Putamen (tissue), 1 donor: ENCODE measurements around the gene KCNN3.

Experiments used
- DNase-seq: peaks from one replicate; pipeline ENCODE4 v3.0.0-alpha.2; 2016; ENCODE audit warnings: low spot score

Gene KCNN3

GRCh38 chr1:154726896-154727753 is 143.0 kb downstream of the KCNN3 start:
- no peak for DNase-seq

- DNase-seq, result no peak
Observed at GRCh38 chr1:154726443-154726842, 143.6 kb downstream of the KCNN3 start.

- DNase-seq, result no peak
Observed at GRCh38 chr1:154725865-154726264, 144.2 kb downstream of the KCNN3 start.

DNA sequence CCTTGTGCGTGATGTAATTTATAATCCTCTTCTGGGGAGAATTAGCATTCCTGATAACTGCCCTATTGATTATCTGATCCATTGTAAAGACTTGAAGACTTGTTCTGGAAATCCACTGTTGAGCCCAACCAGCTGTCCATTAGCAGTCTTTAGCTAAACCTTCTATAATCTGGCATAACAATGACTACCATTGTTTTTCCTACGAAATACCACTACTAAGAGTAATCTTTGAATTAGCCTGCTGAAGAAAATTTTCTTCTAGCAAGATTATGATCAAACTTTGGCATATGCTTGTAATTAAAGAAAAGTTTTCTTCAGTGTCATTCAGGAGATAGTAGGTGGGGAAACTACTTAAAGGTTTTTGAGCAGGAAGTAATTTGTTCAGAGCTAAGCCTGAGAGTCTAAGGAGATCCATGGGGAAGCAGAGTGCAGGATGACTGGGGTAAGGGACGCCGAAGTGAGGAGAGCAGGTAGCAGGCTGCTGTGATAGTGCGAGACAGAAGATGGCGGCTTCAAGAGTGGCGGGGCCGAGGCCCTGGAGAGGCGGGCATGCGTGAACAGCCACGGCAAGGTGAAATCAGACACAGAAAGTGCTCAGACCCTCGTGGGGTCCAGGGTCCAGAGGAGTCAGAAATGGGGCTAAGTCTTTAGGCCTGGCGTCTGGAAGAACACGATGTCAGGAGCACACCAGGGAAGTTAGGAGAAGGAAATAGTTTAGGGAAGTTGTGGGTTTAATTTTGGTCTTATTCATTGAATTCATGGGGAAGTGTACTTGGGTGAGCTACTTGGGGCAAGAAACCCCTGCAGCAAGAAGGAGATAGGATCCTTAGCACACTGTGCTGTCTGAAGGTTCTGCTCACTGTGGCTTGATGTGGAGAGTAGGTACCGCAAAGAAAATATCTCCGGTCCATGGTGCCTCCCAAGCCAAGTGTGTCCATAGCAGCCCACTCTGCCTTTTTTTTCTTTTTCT is 149.5 kb downstream of the KCNN3 start:
- DNase-seq, result no peak

DNA sequence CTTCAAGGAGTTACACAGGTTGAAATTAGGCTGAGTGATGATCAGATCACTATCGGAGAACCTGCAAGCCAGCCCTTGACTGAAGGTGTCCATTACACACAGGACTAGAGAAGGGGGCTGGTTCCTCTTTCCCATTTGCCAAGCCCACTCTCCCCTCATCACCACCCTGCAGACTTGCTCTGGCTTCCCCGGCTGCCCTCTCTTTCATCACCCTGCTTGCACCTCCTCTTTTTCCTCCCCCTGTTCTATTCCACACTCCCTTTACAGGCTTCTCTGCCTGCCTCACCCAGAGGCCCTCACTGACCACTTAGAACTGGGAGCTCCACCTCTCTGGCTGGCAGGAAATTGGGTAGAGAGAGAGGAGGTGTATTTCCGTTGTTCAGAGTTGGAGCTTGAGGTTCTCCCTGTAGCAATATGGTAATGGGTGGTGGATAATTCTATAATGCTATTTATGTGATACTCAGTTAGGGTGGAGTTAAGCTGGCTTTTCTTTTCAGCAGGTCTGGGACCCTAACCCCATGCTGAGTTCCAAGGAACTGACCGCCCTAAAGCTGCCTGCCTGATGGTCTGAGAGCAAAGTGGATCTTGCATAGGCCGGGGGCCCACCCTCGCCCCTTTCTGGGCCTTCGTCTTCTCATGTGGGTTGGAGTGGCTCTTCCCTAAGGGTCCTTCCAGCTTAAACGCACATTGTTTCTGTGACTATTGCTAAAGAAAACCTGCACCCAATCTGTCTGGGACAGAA is 150.3 kb downstream of the KCNN3 start:
- DNase-seq, result no peak

GRCh38 chr1:154718566-154718965 is 151.5 kb downstream of the KCNN3 start:
- DNase-seq, result no peak

DNA sequence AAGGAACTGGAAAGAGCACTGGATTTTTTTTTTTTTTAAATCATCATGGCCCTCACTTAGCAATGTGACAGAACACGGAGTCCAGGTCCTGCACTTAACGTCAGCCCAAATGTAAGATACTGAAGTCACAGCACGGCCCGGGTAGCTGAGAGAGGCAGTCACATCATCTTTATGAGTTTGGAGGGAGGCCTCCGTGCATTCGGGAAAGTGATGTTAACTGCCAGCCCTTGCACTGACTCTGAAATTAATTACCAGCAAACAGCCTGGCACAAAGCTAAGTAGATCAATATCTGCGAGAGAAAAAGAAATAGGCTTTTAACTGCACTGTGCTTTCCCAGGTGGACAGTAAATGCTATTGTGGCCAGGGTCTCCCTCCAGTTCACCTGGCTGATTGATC is 152.6 kb downstream of the KCNN3 start:
- no peak for DNase-seq

DNA sequence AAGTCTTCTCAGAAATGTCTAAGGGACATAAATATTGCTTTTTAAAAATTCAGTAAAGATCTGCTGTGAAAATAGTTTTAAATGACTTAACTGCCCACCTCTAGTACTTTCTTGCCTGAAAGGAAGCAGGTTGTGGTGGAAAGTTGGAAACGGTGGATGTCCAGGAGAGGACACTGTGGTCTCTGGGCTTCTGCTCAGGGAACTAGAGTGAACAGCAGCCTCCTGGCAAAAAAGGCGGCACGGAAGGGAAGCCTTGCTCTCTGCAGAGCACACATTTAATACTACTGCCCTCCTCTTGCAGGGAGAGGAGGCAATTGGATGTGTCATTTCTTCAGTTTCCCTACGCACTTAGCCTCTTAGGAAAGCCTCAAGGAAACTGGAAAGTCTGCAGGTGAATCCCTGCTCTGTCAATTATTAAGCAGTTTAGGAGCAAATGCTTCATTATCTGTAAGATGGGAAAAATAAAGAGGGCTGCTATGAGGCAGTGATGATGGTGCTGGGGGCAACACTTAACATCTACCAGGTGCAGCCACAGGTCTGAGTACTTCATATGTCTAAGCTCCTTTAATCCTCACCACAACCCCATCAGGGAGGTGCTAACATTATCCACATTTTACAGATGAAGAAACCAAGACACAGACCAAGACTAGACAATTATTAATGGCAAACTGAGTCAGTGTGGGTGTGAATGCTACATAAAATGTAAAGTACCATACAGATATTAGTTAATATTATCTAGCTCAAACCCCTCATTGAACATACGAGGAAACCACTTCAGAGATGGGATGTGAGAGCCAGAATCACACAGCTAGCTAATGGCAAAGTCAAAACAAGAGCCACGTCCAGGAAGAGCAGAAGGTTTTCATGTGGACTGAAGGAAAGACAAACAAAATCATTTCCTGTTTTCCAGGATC is 153.2 kb downstream of the KCNN3 start:
- DNase-seq, result no peak

DNA sequence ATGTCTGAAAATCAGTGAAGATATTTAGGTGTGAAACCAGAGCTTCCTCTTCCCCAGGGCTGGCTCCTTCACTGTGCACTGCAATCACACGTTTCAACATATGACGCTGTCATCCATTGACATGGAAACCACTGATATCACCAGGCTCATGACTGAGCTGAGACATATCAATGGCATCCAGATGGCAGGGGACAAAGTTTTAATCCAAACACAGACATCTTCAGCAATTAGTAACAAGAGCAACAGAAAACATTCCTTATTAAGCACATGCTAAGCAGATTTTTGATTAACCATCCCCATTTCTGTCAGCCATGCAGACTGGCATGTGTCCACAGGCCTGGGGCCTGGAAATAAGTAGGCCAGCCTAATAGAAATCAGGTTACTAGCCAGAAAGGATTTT is 154.1 kb downstream of the KCNN3 start:
- no peak for DNase-seq

DNA sequence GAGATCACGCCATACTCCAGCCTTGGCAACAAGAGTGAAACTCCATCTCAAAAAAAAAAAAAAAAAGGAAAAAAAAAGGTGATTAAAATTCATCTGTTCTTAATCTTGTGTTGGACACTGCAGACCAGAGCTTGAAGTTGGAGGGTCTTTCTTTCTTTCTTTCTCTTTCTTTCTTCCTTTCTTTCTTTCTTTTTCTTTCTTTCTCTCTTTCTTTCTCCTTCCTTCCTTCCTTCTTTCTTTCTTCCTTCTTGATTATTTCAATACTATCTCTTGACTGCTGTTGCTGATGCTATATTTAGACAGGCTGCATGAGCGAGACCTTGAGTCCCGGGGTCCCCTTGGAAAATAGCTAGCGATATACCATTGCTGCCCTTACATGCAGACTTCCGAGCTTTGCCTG is 154.7 kb downstream of the KCNN3 start:
- no peak for DNase-seq

DNA sequence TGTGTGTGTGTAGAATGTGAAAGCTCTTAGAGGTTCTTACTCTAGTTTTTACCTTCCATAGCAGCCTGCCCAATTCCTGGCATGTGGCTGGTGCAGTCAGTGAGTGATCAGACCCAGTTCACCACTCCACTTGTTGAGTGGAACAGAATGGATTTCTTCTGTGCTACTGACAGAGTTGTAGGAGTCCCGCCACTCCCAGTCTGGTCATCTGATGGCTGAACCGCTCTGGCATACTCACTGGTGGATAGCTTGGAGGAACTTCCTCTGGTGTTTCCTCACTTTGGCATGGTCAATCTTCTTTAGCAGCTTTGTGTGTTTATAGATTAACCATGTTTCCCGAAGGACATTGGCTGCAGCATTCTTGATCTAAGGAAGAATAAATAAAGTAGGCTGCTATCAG is 155.4 kb downstream of the KCNN3 start:
- no peak for DNase-seq

DNA sequence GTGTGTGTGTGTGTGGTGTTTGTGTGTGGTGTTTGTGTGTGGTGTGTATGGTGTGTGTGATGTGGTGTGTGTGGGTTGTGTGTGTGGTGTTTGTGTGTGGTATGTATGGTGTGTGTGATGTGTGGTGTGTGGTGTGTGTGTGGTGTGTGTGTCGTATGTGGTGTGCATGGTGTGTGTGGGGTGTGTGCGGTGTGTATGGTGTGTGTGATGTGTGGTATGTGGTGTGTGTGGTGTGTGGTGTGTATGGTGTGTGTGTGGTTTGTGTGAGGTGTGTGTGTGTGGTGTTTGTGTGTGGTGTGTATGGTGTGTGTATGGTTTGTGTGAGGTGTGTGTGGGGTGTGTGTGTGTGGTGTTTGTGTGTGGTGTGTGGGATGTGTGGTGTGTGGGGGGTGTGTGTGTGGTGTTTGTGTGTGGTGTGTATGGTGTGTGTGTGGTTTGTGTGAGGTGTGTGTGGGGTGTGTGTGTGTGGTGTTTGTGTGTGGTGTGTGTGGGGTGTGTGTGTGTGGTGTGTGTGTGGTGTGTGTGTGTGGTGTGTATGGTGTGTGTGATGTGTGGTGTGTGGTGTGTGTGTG is 155.9 kb downstream of the KCNN3 start:
- no peak for DNase-seq

DNA sequence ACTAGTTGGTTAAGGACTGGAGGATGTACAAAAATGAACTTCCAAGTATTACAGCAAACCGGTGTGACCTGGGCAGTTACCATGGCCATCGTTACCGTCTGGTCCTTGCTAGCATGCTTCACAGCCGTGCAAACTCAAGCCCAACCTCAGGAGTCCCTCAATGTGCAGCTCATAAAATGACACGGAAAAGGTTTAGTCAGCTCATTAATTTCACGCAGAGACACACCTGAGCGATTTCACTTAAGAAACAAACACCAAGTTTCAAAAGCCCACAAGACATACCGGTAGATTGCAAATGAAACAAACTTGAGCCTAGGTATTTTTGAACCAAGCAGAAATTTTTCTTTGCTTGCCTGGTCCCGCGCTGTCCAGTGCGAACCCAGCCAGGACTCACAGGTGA is 157.1 kb downstream of the KCNN3 start:
- DNase-seq, result no peak

DNA sequence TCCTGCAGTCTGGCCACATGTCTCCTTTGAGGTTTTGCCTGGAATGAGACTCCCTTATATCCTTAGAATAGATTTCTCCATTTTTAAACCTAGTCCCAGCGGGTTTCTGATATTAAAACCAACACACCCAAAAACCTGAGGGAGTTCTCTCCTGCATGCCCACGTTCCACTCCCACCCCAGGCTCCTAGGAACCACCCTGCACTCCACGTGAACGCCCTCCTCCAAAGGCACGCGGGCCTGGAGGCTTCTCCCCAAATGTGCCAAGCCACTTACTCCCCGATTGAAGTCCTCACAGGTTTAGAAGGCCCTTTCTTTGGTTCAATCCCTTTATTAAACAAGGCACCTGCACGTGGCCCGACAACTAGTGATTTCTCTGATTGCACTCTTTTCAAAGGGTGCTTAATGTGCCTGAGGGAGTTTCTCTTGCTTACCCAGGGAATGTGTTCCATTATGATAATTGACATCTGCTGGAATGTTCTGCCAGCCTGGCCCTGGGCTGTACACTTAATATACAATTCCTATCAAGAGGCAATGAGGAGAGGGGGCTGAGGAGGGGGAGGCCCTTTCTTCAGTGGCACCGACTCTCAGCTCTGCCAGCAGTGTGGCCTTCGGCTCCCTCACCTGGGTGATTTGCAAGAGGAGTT is 157.8 kb downstream of the KCNN3 start:
- DNase-seq, result no peak

- no peak for DNase-seq
Observed at GRCh38 chr1:154711416-154711815, 158.7 kb downstream of the KCNN3 start.

DNA sequence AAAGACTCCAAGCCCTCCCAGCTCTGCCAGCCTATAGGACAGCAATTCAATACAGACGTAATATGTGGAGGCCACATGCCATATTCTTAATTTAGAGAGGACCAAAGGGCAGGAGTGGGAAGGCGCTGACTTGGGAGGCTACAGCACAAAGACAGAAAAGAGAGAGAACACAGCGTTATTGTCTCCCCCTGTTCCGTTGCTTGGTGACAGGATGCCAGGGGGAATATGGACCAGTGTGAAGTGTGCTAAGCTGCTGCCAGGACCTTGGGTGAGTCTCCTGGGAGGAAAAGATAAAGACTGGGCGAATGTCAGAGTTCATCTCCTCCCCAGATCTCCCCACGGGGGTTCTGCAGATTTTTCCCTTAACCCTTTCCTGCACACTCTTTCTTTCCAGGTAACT is 160.0 kb downstream of the KCNN3 start:
- DNase-seq, result no peak

DNA sequence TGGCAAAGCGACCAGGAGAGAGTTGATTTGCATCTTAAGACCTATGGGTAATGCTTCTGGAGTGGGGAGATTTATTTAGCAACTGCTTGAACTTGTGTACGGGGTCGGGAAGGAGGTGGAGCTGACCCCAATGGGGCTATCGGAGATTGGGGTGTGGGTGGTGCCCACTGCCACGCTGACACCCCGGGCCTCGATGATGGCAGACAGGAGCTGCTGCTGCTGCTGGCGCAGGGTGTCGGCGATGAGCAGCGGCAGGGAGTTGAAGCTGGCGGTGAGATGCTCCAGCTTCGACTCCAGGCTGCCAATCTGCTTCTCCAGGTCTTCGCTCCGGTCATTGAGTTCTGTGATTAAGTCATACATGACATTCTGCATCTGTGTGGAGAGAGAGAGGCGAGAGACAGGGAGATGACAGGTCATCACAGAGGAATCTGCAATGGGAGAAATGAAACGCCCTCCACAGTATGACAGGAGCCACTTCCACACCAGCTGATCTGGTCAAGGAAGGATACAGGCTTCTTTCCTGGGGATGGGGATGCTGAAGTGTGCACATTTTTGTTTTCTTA is 162.1 kb downstream of the KCNN3 start:
- no peak for DNase-seq

GRCh38 chr1:154706851-154707250 is 163.2 kb downstream of the KCNN3 start:
- DNase-seq, result no peak

- DNase-seq, result no peak
Observed at GRCh38 chr1:154705544-154705943, 164.5 kb downstream of the KCNN3 start.

DNA sequence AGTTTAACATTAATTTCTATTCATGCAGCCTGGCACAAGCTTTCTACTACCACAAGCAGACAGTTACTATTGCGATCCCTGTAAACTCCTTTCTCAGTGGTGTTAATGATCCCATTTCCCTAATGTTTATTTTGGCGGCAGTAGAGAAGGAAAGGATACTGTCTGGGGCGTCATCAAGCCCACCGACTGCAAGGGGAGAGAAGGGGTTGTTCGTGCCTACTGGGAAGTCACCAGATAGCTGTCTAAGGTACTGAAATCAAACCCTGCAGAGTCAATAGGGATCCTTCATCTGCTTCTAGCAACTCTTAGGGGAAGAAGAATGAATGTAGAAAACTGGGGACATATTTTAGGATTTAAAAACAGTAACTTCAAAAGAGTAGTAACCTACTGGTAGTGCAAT is 166.9 kb downstream of the KCNN3 start:
- DNase-seq, result no peak
